C4-2B (cell line): ENCODE data around the gene SH3RF3.

Experiments
- H3K27ac ChIP-seq: fragments of 450-650 bp; 2 replicates; pipeline ENCODE4 v1.5.1; 2017
- CTCF ChIP-seq: fragments of 450-650 bp; conservative IDR thresholded peaks from 2 replicates; pipeline ENCODE4 v1.5.1; 2017; ENCODE audit warnings: mild to moderate bottlenecking
- ZFX ChIP-seq: fragments of 450-650 bp; IDR thresholded peaks from 2 replicates; pipeline ENCODE4 v1.6.1; 2017

The SH3RF3 gene

GRCh38 chr2:109300582-109300981 lies 171.6 kb downstream of the SH3RF3 start:
- TF ChIP-seq CTCF (no peak), ZFX (no peak)
- no peak overlapping the region for H3K27ac ChIP-seq

GRCh38 chr2:109301746-109302145 lies 172.7 kb downstream of the SH3RF3 start:
- TF ChIP-seq CTCF (no peak), ZFX (no peak)
- H3K27ac ChIP-seq: no peak overlapping the region

GRCh38 chr2:109302319-109302718 lies 173.3 kb downstream of the SH3RF3 start:
- TF ChIP-seq CTCF: no peak
- no peak for TF ChIP-seq ZFX
- H3K27ac ChIP-seq: no peak overlapping the region

- TF ChIP-seq CTCF: no peak
- H3K27ac ChIP-seq: no peak overlapping the region
These were observed 175.2 kb downstream of the SH3RF3 start for GRCh38 chr2:109304242-109304641.

- TF ChIP-seq ZFX (no peak), CTCF (no peak)
- no peak overlapping the region for H3K27ac ChIP-seq
These were observed 175.9 kb downstream of the SH3RF3 start for GRCh38 chr2:109304731-109305470.

GRCh38 chr2:109305490-109306167 lies 176.6 kb downstream of the SH3RF3 start:
- TF ChIP-seq ZFX: no peak
- no peak for TF ChIP-seq CTCF
- no peak overlapping the region for H3K27ac ChIP-seq

- TF ChIP-seq ZFX (no peak), CTCF (no peak)
- no peak overlapping the region for H3K27ac ChIP-seq
These were observed 177.2 kb downstream of the SH3RF3 start for GRCh38 chr2:109306190-109306589.
